Astrocyte (in vitro differentiated cells and primary cell): ENCODE data around the gene TNFAIP8L3. TPM values are rescaled to one million over a fixed set of nuclear protein-coding genes. Genes with fewer than 3 reads are reported as not detected.

Experiments
- DNase-seq: peaks from one replicate; pipeline ENCODE4 v3.0.0-alpha.2; 2010; ENCODE audit warnings: low read depth
- FAIRE-seq: peaks from 2 replicates; lab custom pipeline; 2011; peaks lifted over from hg19 to GRCh38; lab: Jason Lieb, UNC
- H2AFZ ChIP-seq: 2 replicates; pipeline ENCODE4 v1.6.0; 2012; ENCODE audit warnings: low read depth, low read length, inconsistent platforms
- H3K27ac ChIP-seq: 2 replicates; pipeline ENCODE4 v1.5.1; 2011; ENCODE audit warnings: low read depth, low read length, inconsistent platforms
- H3K27me3 ChIP-seq: 2 replicates; pipeline ENCODE4 v1.6.0; 2011; ENCODE audit warnings: low read length, inconsistent platforms; ENCODE audit not compliant: insufficient read depth
- H3K36me3 ChIP-seq: 2 replicates; pipeline ENCODE4 v1.5.1; 2011; ENCODE audit warnings: low read length, inconsistent platforms; ENCODE audit not compliant: insufficient read depth
- H3K4me1 ChIP-seq: 2 replicates; pipeline ENCODE4 v1.5.1; 2011; ENCODE audit warnings: low read length, inconsistent platforms; ENCODE audit not compliant: insufficient read depth
- H3K4me2 ChIP-seq: 2 replicates; pipeline ENCODE4 v1.6.0; 2012; ENCODE audit warnings: low read length, inconsistent platforms
- H3K4me3 ChIP-seq: 2 replicates; pipeline ENCODE4 v1.5.1; 2011; ENCODE audit warnings: low read depth, mild to moderate bottlenecking, low read length, inconsistent platforms; ENCODE audit not compliant: insufficient read depth
- H3K79me2 ChIP-seq: 2 replicates; pipeline ENCODE4 v1.6.0; 2012; ENCODE audit warnings: mild to moderate bottlenecking, low read length, inconsistent platforms; ENCODE audit not compliant: insufficient read depth
- H3K9ac ChIP-seq: 2 replicates; pipeline ENCODE4 v1.6.0; 2012; ENCODE audit warnings: mild to moderate bottlenecking, low read length, inconsistent platforms
- H3K9me3 ChIP-seq: 2 replicates; pipeline ENCODE4 v1.5.1; 2012; ENCODE audit warnings: low read depth, mild to moderate bottlenecking, low read length, inconsistent platforms; ENCODE audit not compliant: insufficient read depth
- H4K20me1 ChIP-seq: 2 replicates; pipeline ENCODE4 v1.6.0; 2012; ENCODE audit warnings: low read length, inconsistent platforms; ENCODE audit not compliant: insufficient read depth
- H3K27ac Mint-ChIP-seq: one replicate; pipeline ENCODE4 v1.8.0; 2021; ENCODE audit warnings: mild to moderate bottlenecking, mixed read lengths; ENCODE audit not compliant: unreplicated experiment
- H3K27me3 Mint-ChIP-seq: one replicate; pipeline ENCODE4 v1.8.0; 2021; ENCODE audit warnings: low read depth, mixed read lengths; ENCODE audit not compliant: unreplicated experiment
- H3K36me3 Mint-ChIP-seq: one replicate; pipeline ENCODE4 v1.8.0; 2021; ENCODE audit warnings: low read depth, mixed read lengths; ENCODE audit not compliant: unreplicated experiment
- H3K4me1 Mint-ChIP-seq: one replicate; pipeline ENCODE4 v1.8.0; 2021; ENCODE audit warnings: low read depth, mixed read lengths; ENCODE audit not compliant: unreplicated experiment
- H3K4me3 Mint-ChIP-seq: one replicate; pipeline ENCODE4 v1.8.0; 2021; ENCODE audit warnings: mild to moderate bottlenecking, moderate library complexity, mixed read lengths; ENCODE audit not compliant: unreplicated experiment
- H3K9me3 Mint-ChIP-seq: one replicate; pipeline ENCODE4 v1.8.0; 2021; ENCODE audit warnings: mild to moderate bottlenecking, mixed read lengths; ENCODE audit not compliant: unreplicated experiment
- CTCF ChIP-seq: IDR thresholded peaks from 2 replicates; pipeline ENCODE4 v1.5.1; 2011; ENCODE audit warnings: low read depth, mild to moderate bottlenecking, inconsistent platforms, low read length, moderate library complexity; ENCODE audit not compliant: insufficient read depth
- EZH2 ChIP-seq: IDR thresholded peaks from 2 replicates; pipeline ENCODE4 v1.6.1; 2012; ENCODE audit warnings: mild to moderate bottlenecking, low read length, inconsistent platforms; ENCODE audit not compliant: insufficient read depth
- total RNA-seq: library from RNA; stranded (reverse); gene quantifications from 2 replicates; pipeline ENCODE4 v1.2.1, GENCODE V29; 2021

The TNFAIP8L3 gene
- total RNA-seq, 1 donor from 2014 or later, result 1.1 TPM

DNA sequence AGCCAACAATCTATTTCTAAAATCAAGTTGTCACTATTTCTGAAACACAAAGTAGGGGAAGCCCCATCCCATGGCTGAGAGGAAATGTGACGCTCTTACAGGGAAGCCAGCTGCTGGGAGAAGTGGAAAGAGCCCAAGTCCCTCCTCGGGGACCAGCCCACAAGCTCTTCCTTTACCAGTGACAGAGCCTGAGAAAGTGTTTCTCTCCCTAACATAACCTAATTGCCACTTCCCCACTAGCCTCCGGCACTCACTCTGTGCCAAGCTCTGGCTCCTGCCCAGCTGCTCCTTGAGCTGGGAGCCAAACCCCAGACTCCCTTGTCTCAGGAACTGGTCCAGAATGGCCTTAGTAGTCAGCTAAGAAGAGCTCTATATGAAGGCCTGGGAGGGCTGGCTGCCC is 42.9 kb downstream of the TNFAIP8L3 start:
- Histone ChIP-seq H3K4me1 (peaks cover 10% of the 10 kb centered on the region), H3K9me3 (no peaks in the 10 kb centered on the region), H4K20me1 (no peaks in the 10 kb centered on the region), H3K4me2 (no peak overlapping the region), H3K79me2 (no peaks in the 10 kb centered on the region), H3K36me3 (no peaks in the 10 kb centered on the region), H3K27me3 (peaks cover 9% of the 10 kb centered on the region), H3K4me3 (no peak overlapping the region), H3K9ac (no peak overlapping the region), H2AFZ (no peak overlapping the region), H3K27ac (no peak overlapping the region)
- H3K36me3 Mint-ChIP-seq, result peaks cover 4% of the 10 kb centered on the region
- no peak overlapping the region for H3K27ac Mint-ChIP-seq
- DNase-seq (peak; percentile 15), FAIRE-seq (no peak)
- H3K27me3 Mint-ChIP-seq, result peaks cover 35% of the 10 kb centered on the region
- H3K9me3 Mint-ChIP-seq, result no peaks in the 10 kb centered on the region
- peaks cover 9% of the 10 kb centered on the region for H3K4me1 Mint-ChIP-seq
- TF ChIP-seq CTCF (no peak), EZH2 (no peak)
- H3K4me3 Mint-ChIP-seq, result no peak overlapping the region

GRCh38 chr15:51049081-51049480 is 45.6 kb downstream of the TNFAIP8L3 start:
- peaks cover 9% of the 10 kb centered on the region for H3K4me1 Mint-ChIP-seq
- no peak overlapping the region for H3K4me3 ChIP-seq
- TF ChIP-seq EZH2 (no peak), CTCF (no peak)
- peaks cover 3% of the 10 kb centered on the region for H3K36me3 Mint-ChIP-seq
- H3K9me3 Mint-ChIP-seq, result no peaks in the 10 kb centered on the region
- no peaks in the 10 kb centered on the region for H3K36me3 ChIP-seq
- no peaks in the 10 kb centered on the region for H3K79me2 ChIP-seq
- peaks cover 6% of the 10 kb centered on the region for H3K27me3 ChIP-seq
- H2AFZ ChIP-seq, result no peak overlapping the region
- no peak overlapping the region for H3K27ac Mint-ChIP-seq
- no peak for DNase-seq
- peaks cover 10% of the 10 kb centered on the region for H3K4me1 ChIP-seq
- H3K27me3 Mint-ChIP-seq, result peaks cover 20% of the 10 kb centered on the region
- no peak overlapping the region for H3K4me2 ChIP-seq
- H3K27ac ChIP-seq, result no peak overlapping the region
- FAIRE-seq, result no peak
- H3K9ac ChIP-seq, result no peak overlapping the region
- H3K9me3 ChIP-seq, result no peaks in the 10 kb centered on the region
- no peak overlapping the region for H3K4me3 Mint-ChIP-seq
- no peaks in the 10 kb centered on the region for H4K20me1 ChIP-seq

DNA sequence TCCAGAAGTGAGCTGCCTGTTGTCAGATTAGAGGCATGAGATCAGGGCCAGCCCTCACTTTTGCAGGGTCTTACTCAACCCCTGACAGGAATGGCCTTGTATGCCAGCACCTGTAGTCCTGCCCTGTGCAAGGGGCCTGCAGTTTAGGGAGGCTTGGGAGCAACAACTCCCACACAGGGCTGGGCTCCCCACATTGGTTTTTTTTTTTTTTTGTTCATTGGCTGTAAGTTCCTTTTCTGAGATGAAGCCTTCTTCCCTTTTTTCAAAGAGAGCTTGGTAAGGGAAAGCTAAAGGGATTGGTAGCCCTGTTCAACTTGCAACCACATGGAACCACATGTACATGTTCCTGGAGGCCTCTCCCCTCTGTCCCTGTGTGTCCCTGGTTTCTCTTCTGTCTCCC is 46.4 kb downstream of the TNFAIP8L3 start:
- H3K9me3 ChIP-seq, result no peaks in the 10 kb centered on the region
- Mint-ChIP-seq H3K4me3 (no peak overlapping the region), H3K36me3 (peaks cover 3% of the 10 kb centered on the region), H3K27ac (no peak overlapping the region), H3K27me3 (peaks cover 14% of the 10 kb centered on the region), H3K9me3 (no peaks in the 10 kb centered on the region), H3K4me1 (peaks cover 9% of the 10 kb centered on the region)
- H3K4me2 ChIP-seq, result no peak overlapping the region
- no peaks in the 10 kb centered on the region for H3K79me2 ChIP-seq
- H2AFZ ChIP-seq, result no peak overlapping the region
- no peaks in the 10 kb centered on the region for H4K20me1 ChIP-seq
- H3K4me1 ChIP-seq, result peaks cover 10% of the 10 kb centered on the region
- peaks cover 3% of the 10 kb centered on the region for H3K27me3 ChIP-seq
- DNase-seq, result no peak
- H3K9ac ChIP-seq, result no peak overlapping the region
- H3K27ac ChIP-seq, result no peak overlapping the region
- FAIRE-seq, result no peak
- H3K36me3 ChIP-seq, result no peaks in the 10 kb centered on the region
- no peak overlapping the region for H3K4me3 ChIP-seq
- TF ChIP-seq CTCF (no peak), EZH2 (no peak)
